Body of pancreas (tissue), 4 donors: Measurements from ENCODE around the gene MAST4. TPM values are rescaled to one million over a fixed set of nuclear protein-coding genes. Genes with fewer than 3 reads are reported as not detected.
"Not testable (repeated sequence)": the region's sequence is repeated elsewhere in the genome, so short reads cannot be mapped to it uniquely, and the experiment has no call there.

Source experiments
- ATAC-seq: fragments of 150-250 bp; one replicate; pipeline ENCODE4 v1.9.1; 2016
- DNase-seq, 4 donors: peaks; one replicate each; pipeline ENCODE4 v3.0.0-alpha.2; 2019
- H3K27ac ChIP-seq, 4 donors: fragments of 200-600 bp; sonication (generic); 1 replicate in 3 of 4; 2 replicates in 1 of 4; pipeline versions ENCODE4 v1.5.1 to v1.6.1; 2016 to 2019; ENCODE audit warnings: mild to moderate bottlenecking in 1 of 4, mixed read lengths in 1 of 4, moderate library complexity in 1 of 4
- H3K27me3 ChIP-seq, 2 donors: fragments of 200-600 bp; sonication (generic); one replicate each; pipeline ENCODE4 v1.6.0; 2016; ENCODE audit warnings: mild to moderate bottlenecking in 1 of 2
- H3K36me3 ChIP-seq, 2 donors: fragments of 200-600 bp; sonication (generic); replicated peaks in 1 of 2; 2 replicates each; pipeline ENCODE4 v1.5.1; 2016; ENCODE audit warnings: low read depth in 2 of 2; ENCODE audit not compliant: insufficient read depth in 1 of 2
- H3K4me1 ChIP-seq: fragments of 200-600 bp; sonication (generic); one replicate; pipeline ENCODE4 v1.6.0; 2016
- H3K4me3 ChIP-seq, 2 donors: fragments of 200-600 bp; sonication (generic); 1 replicate in 1 of 2; 2 replicates in 1 of 2; pipeline ENCODE4 v1.5.1; 2016 to 2019
- H3K9me3 ChIP-seq, 3 donors: fragments of 200-600 bp; sonication (generic); 1 replicate in 2 of 3; 2 replicates in 1 of 3; pipeline ENCODE4 v1.5.1; 2016
- POLR2A ChIP-seq, 3 donors: fragments of 450-650 bp; IDR thresholded peaks; one replicate each; pipeline ENCODE4 v1.6.1; 2016; ENCODE audit warnings: antibody characterized with exemption in 3 of 3, mild to moderate bottlenecking in 2 of 3
- WGBS, 2 donors: methylation state at CpG; one replicate each; pipeline ENCODE4 v1.1.5; 2017; 5-methylcytosine and 5-hydroxymethylcytosine counted together
- intact Hi-C: fragments of 100-400 bp; cut with DNase I; formaldehyde crosslinking; loops from one replicate; pipeline ENCODE4 v1.15.1; 2023
- total RNA-seq, 2 donors: library from RNA; depleted of rRNA; stranded (reverse); fragments of >200 nt; gene quantifications; one replicate each; pipeline ENCODE4 v1.1.0, GENCODE V29; 2016
- TF ChIP-seq, protein P1 (sequence below), 7 experiments: fragments of 450-650 bp in 4 of 7; fragments of 200-600 bp in 3 of 7; sonication (generic) in 3 of 7; IDR thresholded peaks; one replicate each; pipeline ENCODE4 v1.5.1; 2016 to 2019; ENCODE audit warnings: antibody characterized with exemption in 7 of 7

The MAST4 gene
- total RNA-seq, 2 donors from 2014 or later = 17.9 to 29.7 TPM

DNA sequence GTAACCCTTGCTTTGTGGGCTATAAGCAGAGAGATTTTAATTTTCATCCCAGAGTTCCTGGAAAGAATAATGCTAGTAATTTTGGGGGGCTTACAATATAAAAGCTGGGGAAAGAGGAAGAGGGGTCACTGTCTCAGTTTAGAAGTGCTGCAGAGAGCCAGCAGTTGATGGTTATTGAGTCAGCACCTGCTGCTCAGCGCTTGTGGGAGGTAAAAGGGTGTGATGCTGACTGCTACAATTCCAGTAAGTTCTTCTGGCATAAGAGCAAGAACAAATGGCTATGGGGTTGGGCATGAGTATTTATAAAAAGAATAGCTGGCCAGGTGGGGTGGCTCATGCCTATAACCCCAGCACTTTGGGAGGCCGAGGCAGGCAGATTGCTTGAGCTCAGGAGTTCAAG is 88.5 kb downstream of the MAST4 start:
- no peak for ATAC-seq
- Histone ChIP-seq H3K4me1 (peaks cover 32% of the 10 kb centered on the region), H3K9me3 (no peaks in the 10 kb centered on the region), H3K27ac (peak overlapping the region in 1 of 4 donors; percentile 33), H3K36me3 (no peaks in the 10 kb centered on the region), H3K27me3 (no peaks in the 10 kb centered on the region), H3K4me3 (no peak overlapping the region)
- DNase-seq = no peak
- WGBS, 2 donors = 74 to 80% methylated on average over 2 of the region's 2 CpGs
- TF ChIP-seq, protein P1, sequence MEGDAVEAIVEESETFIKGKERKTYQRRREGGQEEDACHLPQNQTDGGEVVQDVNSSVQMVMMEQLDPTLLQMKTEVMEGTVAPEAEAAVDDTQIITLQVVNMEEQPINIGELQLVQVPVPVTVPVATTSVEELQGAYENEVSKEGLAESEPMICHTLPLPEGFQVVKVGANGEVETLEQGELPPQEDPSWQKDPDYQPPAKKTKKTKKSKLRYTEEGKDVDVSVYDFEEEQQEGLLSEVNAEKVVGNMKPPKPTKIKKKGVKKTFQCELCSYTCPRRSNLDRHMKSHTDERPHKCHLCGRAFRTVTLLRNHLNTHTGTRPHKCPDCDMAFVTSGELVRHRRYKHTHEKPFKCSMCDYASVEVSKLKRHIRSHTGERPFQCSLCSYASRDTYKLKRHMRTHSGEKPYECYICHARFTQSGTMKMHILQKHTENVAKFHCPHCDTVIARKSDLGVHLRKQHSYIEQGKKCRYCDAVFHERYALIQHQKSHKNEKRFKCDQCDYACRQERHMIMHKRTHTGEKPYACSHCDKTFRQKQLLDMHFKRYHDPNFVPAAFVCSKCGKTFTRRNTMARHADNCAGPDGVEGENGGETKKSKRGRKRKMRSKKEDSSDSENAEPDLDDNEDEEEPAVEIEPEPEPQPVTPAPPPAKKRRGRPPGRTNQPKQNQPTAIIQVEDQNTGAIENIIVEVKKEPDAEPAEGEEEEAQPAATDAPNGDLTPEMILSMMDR (IDR thresholded peaks at IDR 0.05) = no peak
- intact Hi-C loops = no loop called here

DNA sequence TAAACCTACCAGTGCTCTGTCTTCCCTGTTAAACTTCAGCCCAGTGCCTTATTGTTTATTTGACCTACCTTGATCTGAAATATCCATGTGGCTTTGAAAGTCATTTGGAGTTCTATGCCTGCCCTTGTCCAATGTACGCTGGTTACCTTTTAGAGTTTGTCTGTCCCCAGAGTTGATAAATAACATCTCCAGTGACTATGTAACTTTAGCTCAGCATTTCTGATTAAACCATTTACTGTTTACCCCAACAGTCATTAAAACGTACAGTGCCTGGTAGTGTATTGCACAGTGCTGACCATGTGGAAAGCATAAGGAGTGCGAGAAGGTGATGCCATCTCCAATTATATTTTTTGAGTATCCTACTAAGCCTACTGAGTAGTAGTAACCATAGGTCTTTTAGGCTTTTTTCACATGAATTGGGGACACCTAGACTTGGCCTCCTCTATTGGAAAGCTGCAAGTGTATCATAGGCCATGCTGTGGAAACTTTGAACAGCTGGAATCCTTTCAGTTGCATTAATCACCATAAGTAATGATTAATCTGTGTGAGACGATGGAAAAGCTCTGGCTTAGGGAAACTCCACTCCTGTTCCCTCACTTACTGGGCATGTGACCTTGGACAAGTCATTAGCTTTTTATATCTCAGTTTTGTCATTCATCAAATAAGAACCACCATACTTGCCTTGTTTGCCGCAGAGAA is 93.5 kb downstream of the MAST4 start:
- Histone ChIP-seq H3K27me3 (no peaks in the 10 kb centered on the region), H3K27ac (peak overlapping the region; percentile 74 to 88 (median 76)), H3K4me1 (peaks cover 43% of the 10 kb centered on the region), H3K4me3 (no peak overlapping the region), H3K9me3 (no peaks in the 10 kb centered on the region), H3K36me3 (no peaks in the 10 kb centered on the region)
- DNase-seq (peak in 3 of 4 donors; percentile 20 to 73 (median 44)), ATAC-seq (peak; percentile 94)
- WGBS, 2 donors = 20 to 30% methylated on average over 5 of the region's 5 CpGs
- intact Hi-C loops = no loop called here
- TF ChIP-seq, protein P1 (IDR thresholded peaks at IDR 0.05) = no peak
- TF ChIP-seq POLR2A (IDR thresholded peaks at IDR 0.05) = peak in 1 of 3 donors; percentile 19

DNA sequence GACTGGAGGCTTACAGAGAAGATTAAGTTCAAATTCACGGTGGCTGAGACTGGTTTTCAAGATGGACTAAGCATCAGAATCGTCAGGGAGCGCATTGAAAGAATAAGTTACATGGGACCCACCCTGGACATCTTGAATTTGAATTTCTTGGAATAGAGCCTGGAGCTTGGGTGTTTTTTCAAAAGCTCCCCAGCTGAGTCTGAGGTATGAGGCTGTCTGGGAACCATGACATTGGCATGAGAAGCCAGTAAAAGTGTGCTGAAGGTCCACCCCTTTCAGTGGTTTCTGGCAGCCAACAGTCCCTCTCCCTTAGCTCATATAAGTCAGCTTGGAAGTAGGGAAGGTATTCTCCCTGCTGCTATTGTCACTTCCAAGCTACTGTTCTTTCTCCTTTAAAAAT is 97.8 kb downstream of the MAST4 start:
- peaks cover 32% of the 10 kb centered on the region for H3K4me1 ChIP-seq
- 86 to 91% methylated on average over 3 of the region's 3 CpGs for WGBS, 2 donors
- no peaks in the 10 kb centered on the region for H3K27me3 ChIP-seq
- TF ChIP-seq, protein P1 (IDR thresholded peaks at IDR 0.05) = no peak
- no peak for TF ChIP-seq POLR2A (IDR thresholded peaks at IDR 0.05)
- no peaks in the 10 kb centered on the region for H3K9me3 ChIP-seq
- peak overlapping the region in 1 of 4 donors; percentile 0 for H3K27ac ChIP-seq
- DNase-seq = no peak
- ATAC-seq = no peak
- intact Hi-C loops = no loop called here
- H3K4me3 ChIP-seq = no peak overlapping the region
- H3K36me3 ChIP-seq = no peaks in the 10 kb centered on the region

DNA sequence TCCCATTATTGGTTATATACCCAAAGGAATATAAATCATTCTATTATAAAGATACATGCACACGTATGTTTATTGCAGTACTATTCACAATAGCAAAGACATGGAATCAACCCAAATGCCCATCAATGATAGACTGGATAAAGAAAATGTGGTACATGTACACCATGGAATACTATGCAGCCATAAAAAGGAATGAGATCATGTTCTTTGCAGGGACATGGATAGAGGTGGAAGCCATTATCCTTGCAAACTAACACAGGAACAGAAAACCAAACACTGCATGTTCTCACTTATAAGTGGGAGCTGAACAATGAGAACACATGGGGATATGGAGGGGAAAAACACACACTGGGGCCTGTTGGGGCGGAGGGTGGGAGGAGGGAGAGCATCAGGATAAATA is 99.6 kb downstream of the MAST4 start:
- H3K27me3 ChIP-seq, H3K4me3 ChIP-seq, ATAC-seq, intact Hi-C loops, DNase-seq, H3K9me3 ChIP-seq, H3K36me3 ChIP-seq, H3K27ac ChIP-seq: not testable (repeated sequence)
- 93 to 96% methylated on average over 2 of the region's 2 CpGs for WGBS, 2 donors
- H3K4me1 ChIP-seq = peaks cover 17% of the 10 kb centered on the region

DNA sequence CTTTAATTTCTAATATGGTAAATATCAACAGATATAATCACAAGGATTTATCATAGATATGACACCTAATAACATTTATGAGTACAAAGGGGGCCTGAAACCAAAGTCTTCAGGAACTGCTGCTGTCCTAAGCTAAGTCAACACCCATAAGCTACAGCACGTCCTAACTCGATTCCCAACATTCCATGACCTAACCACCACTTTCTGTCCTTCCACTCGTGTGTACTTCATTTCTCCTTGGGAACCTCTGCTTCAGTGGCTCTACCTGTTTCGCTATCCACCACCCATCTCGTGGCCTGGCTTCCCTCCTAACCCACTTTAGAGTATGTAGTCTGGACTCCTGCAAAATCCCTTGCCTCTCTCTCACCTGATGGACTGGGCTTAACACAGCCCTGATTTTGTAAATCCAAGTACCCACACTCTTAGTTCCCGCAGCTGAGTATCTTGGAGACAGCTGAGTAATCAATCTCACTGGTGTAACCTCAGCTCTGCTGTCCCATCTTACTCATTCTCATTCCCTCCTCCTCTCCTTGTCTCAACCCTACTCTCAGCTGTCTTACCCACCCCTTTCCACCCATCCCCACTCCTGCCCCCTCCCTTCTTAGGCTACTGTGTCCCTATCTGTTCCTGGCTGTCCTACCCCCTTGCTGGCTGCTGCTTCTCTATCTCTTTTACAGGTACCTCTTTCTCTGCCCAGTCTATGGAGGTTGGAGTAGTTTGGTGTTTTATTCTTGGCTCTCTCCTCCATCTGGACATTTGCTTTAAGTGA is 101.8 kb downstream of the MAST4 start:
- H3K4me1 ChIP-seq = peaks cover 9% of the 10 kb centered on the region
- no peak for DNase-seq
- no peaks in the 10 kb centered on the region for H3K27me3 ChIP-seq
- H3K36me3 ChIP-seq = no peaks in the 10 kb centered on the region
- TF ChIP-seq, protein P1 (IDR thresholded peaks at IDR 0.05) = no peak
- TF ChIP-seq POLR2A (IDR thresholded peaks at IDR 0.05) = no peak
- intact Hi-C loops = no loop called here
- H3K4me3 ChIP-seq = no peak overlapping the region
- H3K9me3 ChIP-seq = no peaks in the 10 kb centered on the region
- 81 to 89% methylated on average over 6 of the region's 6 CpGs for WGBS, 2 donors
- no peak for ATAC-seq
- H3K27ac ChIP-seq = no peak overlapping the region
